ENCODE data around the gene ADCY6.

The ADCY6 gene

DNA sequence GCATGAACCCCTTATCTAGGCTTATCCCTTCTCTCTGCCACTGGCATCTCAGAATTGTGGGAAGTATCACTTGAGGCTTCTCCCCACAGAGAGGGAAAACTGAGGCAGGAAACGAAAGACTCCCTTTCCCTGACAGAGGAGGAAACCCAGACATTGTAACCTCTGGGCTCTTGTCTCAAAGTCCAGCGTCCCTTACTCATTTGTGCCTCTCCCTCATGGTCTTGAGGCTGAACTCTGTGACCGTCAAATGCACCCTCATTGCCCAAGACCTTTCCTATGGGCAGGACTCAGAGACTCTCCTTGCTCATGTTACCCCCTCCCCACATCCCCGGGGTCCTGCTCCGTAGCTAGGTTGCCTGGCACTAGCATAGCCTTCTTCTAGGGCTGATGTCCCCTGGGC lies 33.2 kb upstream of the ADCY6 start:
- TF ChIP-seq, protein P1, sequence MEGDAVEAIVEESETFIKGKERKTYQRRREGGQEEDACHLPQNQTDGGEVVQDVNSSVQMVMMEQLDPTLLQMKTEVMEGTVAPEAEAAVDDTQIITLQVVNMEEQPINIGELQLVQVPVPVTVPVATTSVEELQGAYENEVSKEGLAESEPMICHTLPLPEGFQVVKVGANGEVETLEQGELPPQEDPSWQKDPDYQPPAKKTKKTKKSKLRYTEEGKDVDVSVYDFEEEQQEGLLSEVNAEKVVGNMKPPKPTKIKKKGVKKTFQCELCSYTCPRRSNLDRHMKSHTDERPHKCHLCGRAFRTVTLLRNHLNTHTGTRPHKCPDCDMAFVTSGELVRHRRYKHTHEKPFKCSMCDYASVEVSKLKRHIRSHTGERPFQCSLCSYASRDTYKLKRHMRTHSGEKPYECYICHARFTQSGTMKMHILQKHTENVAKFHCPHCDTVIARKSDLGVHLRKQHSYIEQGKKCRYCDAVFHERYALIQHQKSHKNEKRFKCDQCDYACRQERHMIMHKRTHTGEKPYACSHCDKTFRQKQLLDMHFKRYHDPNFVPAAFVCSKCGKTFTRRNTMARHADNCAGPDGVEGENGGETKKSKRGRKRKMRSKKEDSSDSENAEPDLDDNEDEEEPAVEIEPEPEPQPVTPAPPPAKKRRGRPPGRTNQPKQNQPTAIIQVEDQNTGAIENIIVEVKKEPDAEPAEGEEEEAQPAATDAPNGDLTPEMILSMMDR (IDR thresholded peaks at IDR 0.05; ENCODE audit: extremely low read depth, missing control alignments), result no peak
- no peak for DNase-seq (ENCODE audit: low spot score)

DNA sequence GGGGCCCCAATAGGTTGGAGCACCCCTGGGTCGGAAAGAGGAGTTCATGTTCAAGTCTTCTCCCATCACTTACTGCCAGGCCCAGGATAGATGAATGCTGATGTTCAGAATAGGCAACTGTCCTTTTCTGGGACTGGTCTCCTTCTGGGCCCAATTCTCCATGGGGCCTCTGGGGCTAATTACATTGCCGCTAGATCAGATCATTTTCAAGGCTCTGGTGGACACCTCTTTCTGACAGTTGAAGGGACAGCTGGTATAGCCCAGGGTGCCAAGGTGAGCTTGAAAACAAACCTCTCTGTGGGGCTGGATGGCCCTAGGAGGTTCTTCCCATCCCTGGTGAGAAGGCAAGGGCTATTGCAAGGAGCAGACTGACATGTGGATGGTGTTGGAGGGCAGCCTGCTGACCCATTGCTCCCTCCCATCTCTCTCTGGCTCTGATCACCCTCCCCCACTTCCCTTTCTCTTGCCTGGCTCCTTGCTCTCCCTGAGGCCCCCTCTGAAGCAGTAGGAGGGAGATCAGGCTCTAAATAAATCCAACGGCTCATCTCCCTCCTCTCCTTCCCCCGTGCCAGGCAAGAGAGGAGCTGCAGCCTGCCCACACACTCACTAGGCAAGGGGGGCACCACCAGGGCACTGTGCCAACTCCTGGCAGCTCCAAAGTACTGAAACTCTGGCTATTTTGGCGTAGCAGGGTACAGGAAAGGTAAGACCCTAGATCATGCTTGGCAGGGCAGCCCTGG lies 31.3 kb upstream of the ADCY6 start:
- no peak for DNase-seq (ENCODE audit: low spot score)
- TF ChIP-seq, protein P1 (IDR thresholded peaks at IDR 0.05; ENCODE audit: extremely low read depth, missing control alignments), result no peak

DNA sequence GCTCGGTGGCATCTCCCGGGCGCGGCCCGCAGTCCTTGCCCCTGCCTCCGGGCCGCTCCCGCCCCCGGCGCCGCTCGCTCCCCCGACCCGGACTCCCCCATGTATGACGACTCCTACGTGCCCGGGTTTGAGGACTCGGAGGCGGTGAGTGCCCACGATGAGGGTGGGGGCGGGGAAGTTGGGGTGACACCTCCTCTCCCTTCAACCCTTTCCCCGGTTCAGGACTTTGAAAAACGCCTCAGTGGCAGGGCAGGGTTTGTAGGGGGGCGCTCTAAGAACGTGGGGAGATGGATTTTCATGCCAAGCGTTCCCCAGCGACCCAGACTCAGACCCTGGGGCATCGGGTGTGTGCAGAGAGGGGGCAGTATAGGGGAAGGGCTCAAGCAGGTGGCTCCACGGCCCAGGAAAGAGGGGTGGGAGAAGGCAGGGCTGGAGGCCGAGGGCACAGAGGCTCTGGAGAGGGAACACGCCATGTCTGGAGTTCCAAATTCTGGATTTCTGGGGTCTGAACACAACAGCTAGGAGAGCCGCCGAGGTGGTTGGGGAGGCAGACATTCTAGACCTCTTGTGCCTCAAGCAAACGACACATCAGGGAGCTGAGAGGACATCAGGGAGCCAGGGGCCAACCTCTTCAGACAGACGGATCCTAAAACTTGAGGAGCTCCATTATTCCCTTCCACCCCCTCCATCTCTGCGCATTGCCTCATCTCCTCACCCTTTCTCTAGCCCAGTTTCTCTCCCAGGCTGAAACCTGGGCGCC lies 30.1 kb upstream of the ADCY6 start:
- DNase-seq (ENCODE audit: low spot score), result no peak
- TF ChIP-seq, protein P1 (IDR thresholded peaks at IDR 0.05; ENCODE audit: extremely low read depth, missing control alignments), result no peak

DNA sequence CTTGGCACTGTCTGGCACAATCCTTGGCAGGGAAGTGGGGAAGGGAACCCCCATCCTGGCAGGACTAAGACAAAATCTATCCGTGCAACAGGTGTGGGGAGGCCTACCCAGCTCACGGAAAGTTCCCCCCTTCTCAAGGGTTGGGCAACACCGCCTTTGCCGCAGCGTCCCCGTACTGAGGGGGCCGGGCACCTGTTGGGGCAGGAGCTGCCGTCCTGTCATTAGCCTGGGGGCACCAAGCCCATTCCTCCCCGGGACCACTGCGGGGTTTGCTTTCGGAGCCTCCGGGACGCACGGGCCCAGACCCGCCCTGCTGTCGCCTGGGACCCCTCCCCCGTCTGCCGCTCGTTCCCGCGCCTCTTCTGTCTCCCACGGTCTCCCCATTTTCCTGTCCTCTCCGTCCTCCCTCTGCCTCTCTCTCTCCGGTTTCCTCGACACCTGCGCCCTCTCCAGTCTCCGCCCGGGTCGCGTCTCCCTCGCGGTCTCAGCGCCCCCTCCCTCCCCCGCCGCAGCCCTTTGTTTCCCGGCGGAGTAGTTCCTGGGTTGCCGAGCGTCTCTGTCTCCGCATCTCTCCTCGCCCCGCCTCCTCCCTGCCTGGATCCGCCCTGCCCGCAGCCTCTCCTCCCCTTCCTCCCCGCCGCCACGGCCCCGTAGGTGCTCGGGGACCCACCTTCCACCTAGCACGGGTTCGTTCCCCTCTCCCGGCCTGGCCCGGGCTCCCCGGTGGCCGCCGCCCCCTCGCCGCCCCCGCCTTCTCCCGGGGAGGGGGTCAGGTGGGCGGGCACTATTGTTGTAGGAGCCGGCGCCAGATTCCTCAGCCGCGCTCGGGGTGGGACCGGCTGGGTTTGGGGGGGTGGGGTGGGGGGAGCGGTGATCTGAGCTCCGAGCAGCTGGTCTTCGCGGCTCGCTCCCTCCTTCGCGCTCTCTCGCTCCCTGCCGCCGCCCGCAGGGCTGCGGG lies 29.3 kb upstream of the ADCY6 start, which contains the start of gene CACNB3:
CACNB3 (plus strand) TSS at position 624 of the 958 bp plus-strand sequence. CDS start 434 bp downstream, outside the sequence.
- TF ChIP-seq, protein P1 (IDR thresholded peaks at IDR 0.05; ENCODE audit: extremely low read depth, missing control alignments), result no peak
- DNase-seq (ENCODE audit: low spot score), result peak; percentile 86

DNA sequence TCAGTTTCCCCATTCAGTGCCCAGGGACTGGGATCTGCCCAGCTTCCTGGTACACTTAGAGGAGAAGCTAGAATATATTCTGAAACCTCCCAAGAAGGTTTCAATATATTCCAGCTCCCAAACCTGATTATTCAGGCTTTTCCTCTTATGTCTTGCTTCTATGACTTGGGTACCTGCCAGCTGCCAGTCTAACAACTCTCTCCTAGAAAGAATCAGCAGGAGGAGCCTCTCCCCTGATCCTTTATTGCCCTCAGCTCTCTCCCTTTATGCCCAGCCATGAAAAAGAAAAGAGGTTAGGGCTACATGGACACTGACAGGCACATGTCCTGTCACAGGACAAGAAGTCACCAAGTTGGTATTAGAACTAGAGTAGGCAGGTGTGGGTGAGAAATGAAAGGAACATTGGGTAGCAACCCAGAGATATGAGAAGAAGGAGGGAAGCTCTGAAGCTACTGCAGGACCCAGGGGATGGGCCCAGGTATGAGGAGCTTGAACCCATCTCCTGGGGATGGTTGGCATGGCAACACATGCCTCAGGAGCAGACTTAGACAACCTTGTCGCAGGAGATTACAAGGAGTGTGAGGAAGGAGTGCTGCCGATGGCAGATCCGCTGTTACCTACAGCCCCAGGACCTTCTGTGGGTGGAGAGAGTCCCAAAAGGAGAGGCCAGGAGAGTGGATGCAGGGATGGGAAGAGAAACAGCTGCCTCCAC lies 27.4 kb upstream of the ADCY6 start:
- DNase-seq (ENCODE audit: low spot score), result no peak
- TF ChIP-seq, protein P1 (IDR thresholded peaks at IDR 0.05; ENCODE audit: extremely low read depth, missing control alignments), result no peak

DNA sequence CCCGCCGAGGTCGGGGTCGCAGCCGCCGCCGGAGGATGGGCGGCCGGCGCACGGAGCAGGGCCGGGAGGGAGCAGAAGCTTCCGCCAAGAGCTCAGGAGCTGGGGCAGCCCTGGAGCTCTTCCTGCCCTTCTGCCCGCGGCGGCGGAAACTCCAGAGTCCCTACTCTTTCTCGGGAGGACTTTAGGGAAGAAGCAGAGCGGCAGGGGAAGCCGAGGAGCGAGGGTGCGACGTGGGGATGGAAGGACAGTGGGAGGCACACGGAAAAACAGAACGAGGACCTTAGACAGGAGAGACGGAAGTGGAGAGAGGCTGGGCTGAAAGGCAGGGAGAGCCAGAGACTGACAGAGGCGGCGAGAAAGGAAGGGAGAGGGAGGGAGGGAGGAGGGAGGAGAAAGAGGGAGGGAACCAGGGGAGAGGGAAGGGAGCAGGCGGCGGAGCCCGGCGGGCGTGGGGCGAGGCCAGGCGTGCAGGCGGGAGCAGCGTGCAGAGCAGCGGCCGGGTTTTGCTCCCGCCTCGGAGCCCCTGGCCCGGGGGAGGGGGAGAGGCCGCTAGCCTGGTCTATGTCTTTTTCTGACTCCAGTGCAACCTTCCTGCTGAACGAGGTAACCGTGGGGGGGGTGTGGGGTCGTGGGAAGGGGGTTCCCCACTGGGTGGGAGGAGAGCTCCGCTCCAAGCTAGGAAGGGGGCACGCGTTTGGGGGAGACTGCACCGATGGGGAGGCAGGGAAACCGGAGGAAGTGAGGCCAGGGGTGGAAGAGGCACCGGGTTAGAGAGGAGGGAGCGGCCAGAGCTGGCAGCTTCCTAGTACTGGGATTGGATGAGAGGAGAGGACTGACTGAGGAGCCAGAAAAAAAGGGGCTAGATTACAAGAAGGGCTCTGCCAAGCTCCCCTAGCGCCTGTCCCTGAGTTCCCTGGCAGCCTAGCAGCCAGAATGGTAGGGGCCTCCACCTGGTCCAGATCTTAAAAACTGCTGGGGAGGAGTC lies 26.5 kb upstream of the ADCY6 start:
- peak; percentile 68 for DNase-seq (ENCODE audit: low spot score)
- TF ChIP-seq, protein P1 (IDR thresholded peaks at IDR 0.05; ENCODE audit: extremely low read depth, missing control alignments), result no peak
